Lower lobe of right lung (tissue), 2 donors: ENCODE measurements around the gene TP63. TPM values are rescaled to one million over a fixed set of nuclear protein-coding genes. Genes with fewer than 3 reads are reported as not detected.

Experiments used
- ATAC-seq, 2 donors: fragments of 200-7000 bp; cut with Tn5 transposase; one replicate each; pipeline ENCODE4 v1.9.1; 2020 to 2022; ENCODE audit warnings: mild to moderate bottlenecking in 2 of 2, moderate library complexity in 2 of 2
- DNase-seq: peaks from one replicate; pipeline ENCODE4 v3.0.0-alpha.2; 2020
- H3K27ac ChIP-seq: fragments of 200-600 bp; one replicate; pipeline ENCODE4 v1.8.0; 2022
- H3K27me3 ChIP-seq: fragments of 200-600 bp; one replicate; pipeline ENCODE4 v1.8.0; 2022; ENCODE audit warnings: low read depth
- H3K36me3 ChIP-seq: fragments of 200-600 bp; one replicate; pipeline ENCODE4 v1.8.0; 2022; ENCODE audit warnings: mild to moderate bottlenecking
- H3K4me1 ChIP-seq: fragments of 200-600 bp; one replicate; pipeline ENCODE4 v1.8.0; 2022
- H3K4me3 ChIP-seq: fragments of 200-600 bp; one replicate; pipeline ENCODE4 v1.8.0; 2022; ENCODE audit warnings: mild to moderate bottlenecking
- H3K9me3 ChIP-seq: fragments of 200-600 bp; one replicate; pipeline ENCODE4 v1.8.0; 2022
- intact Hi-C: fragments of 100-400 bp; cut with DNase I; formaldehyde crosslinking; loops from one replicate; pipeline ENCODE4 v1.11.0; 2022
- total RNA-seq: library from RNA; stranded (reverse); fragmentation: NEBNext Ultra II Directional; extraction: Animal tissue kit (Norgen Biotek cat#: 25700); gene quantifications from one replicate; pipeline ENCODE4 v1.2.1, GENCODE V29; 2021
- TF ChIP-seq, protein P1 (sequence below): fragments of 200-600 bp; IDR thresholded peaks from one replicate; pipeline ENCODE4 v1.8.0; 2022; ENCODE audit warnings: antibody characterized with exemption, mild to moderate bottlenecking
- donor health status: DM: no; HTN: yes; CAD: no; lungs with severe emphysema.

The TP63 gene
- total RNA-seq, 1 donor from 2014 or later = 2.1 TPM

DNA sequence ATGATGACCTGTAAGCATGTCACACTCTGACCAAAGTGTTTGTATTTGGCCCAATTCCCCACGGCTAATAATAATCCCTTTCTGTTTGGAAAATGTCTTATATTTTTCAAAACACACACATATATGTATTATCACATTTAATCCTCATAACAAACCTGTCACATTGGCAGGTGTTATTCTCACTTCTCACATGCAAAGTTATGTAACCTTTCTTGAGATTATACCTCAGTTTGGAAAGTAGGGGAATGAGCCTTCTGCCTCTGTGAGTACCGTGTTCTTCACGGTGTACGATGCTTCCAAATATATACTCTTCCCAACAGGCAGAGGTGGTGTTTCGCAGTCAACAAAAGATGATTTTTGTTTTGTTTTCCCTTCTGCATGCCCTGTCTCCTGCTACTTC is 205.6 kb downstream of the TP63 start:
- H3K4me3 ChIP-seq = no peak overlapping the region
- no peak overlapping the region for H3K27ac ChIP-seq
- intact Hi-C loops = no loop called here
- no peaks in the 10 kb centered on the region for H3K27me3 ChIP-seq
- no peaks in the 10 kb centered on the region for H3K4me1 ChIP-seq
- DNase-seq (no peak), ATAC-seq (no peak)
- H3K36me3 ChIP-seq = no peaks in the 10 kb centered on the region
- TF ChIP-seq, protein P1, sequence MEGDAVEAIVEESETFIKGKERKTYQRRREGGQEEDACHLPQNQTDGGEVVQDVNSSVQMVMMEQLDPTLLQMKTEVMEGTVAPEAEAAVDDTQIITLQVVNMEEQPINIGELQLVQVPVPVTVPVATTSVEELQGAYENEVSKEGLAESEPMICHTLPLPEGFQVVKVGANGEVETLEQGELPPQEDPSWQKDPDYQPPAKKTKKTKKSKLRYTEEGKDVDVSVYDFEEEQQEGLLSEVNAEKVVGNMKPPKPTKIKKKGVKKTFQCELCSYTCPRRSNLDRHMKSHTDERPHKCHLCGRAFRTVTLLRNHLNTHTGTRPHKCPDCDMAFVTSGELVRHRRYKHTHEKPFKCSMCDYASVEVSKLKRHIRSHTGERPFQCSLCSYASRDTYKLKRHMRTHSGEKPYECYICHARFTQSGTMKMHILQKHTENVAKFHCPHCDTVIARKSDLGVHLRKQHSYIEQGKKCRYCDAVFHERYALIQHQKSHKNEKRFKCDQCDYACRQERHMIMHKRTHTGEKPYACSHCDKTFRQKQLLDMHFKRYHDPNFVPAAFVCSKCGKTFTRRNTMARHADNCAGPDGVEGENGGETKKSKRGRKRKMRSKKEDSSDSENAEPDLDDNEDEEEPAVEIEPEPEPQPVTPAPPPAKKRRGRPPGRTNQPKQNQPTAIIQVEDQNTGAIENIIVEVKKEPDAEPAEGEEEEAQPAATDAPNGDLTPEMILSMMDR = no peak
- no peaks in the 10 kb centered on the region for H3K9me3 ChIP-seq

DNA sequence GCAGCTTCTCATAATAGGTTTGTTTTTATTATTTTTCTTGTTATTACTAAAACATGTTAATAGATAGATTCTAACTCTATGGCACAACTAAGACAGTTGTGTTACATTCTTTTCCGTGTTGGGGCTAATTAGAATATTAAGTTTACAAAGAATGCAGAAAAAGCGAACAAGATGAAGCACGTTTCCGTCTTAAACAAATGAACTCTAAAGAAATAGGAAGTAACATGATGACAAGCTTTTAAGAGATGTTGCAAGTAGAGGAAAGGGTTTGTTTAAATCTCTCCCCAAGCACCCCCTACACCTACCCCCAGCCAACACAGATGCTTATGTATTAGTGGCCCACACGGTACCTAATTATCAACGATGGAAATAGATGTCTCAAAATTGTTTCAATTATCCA is 207.1 kb downstream of the TP63 start:
- H3K36me3 ChIP-seq = no peaks in the 10 kb centered on the region
- H3K4me1 ChIP-seq = no peaks in the 10 kb centered on the region
- H3K9me3 ChIP-seq = no peaks in the 10 kb centered on the region
- H3K27ac ChIP-seq = no peak overlapping the region
- ATAC-seq (no peak), DNase-seq (no peak)
- no peaks in the 10 kb centered on the region for H3K27me3 ChIP-seq
- intact Hi-C loops = no loop called here
- H3K4me3 ChIP-seq = no peak overlapping the region
- TF ChIP-seq, protein P1 = no peak

DNA sequence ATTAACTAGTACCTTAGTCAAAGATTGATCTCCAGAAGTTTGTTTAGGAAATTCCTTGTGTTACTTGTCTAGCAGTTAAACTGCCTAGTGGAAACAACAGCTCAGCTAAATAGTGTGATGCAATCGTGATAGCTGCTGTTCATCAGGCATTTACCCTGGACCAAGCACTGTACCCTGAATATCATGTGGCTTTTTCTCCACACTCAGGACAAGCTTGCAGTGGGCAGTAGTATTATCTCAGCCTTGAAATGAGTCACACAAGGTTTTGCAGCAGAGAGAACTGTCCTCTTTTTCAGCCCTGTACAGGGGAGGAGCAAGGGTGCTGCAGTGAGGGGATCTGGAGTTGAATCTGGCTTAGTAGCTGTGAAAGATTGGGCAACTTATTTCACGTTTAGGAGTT is 208.4 kb downstream of the TP63 start:
- ATAC-seq = no peak
- no peak for DNase-seq
- TF ChIP-seq, protein P1 = no peak
- no peaks in the 10 kb centered on the region for H3K4me1 ChIP-seq
- H3K4me3 ChIP-seq = no peak overlapping the region
- no peaks in the 10 kb centered on the region for H3K36me3 ChIP-seq
- intact Hi-C loops = no loop called here
- no peak overlapping the region for H3K27ac ChIP-seq
- H3K9me3 ChIP-seq = no peaks in the 10 kb centered on the region
- H3K27me3 ChIP-seq = no peaks in the 10 kb centered on the region

DNA sequence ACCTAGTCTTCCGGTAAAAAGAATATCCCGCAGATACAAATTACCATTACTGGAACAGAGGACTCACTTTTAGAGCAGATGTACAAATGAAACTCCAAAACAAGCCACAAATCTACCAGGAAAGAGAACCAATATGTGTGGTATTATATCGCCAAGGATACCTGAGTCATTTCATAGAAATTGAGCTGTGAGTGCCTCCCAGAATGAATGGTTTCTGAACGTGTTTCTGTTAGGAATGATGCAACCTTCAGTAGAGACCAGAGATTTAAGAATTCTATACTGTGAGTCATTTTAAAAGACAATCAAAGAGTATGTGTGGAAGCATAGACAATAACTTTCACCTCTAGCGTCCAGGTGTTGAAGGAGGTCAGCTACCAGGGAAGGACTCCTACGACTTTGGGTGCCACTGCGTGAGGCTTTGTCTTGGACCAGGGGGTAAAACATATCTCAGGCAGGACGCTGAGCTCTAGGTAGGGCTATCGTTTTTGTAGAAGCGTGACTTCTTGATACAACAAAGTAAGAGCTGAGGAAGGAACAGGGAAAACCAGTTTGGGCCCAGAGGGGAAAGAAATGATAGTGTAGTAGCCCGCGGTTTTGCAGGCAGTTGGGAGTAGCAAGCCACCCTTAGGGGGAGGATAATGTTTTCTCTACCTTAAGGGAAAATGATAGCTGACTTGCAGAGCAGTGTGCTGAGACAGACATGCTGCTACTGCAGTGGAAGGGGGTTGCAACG is 210.4 kb downstream of the TP63 start:
- Histone ChIP-seq H3K4me1 (no peaks in the 10 kb centered on the region), H3K4me3 (no peak overlapping the region), H3K9me3 (no peaks in the 10 kb centered on the region), H3K36me3 (no peaks in the 10 kb centered on the region), H3K27me3 (no peaks in the 10 kb centered on the region), H3K27ac (no peak overlapping the region)
- no peak for ATAC-seq
- intact Hi-C loops = no loop called here
- TF ChIP-seq, protein P1 = no peak
- no peak for DNase-seq

DNA sequence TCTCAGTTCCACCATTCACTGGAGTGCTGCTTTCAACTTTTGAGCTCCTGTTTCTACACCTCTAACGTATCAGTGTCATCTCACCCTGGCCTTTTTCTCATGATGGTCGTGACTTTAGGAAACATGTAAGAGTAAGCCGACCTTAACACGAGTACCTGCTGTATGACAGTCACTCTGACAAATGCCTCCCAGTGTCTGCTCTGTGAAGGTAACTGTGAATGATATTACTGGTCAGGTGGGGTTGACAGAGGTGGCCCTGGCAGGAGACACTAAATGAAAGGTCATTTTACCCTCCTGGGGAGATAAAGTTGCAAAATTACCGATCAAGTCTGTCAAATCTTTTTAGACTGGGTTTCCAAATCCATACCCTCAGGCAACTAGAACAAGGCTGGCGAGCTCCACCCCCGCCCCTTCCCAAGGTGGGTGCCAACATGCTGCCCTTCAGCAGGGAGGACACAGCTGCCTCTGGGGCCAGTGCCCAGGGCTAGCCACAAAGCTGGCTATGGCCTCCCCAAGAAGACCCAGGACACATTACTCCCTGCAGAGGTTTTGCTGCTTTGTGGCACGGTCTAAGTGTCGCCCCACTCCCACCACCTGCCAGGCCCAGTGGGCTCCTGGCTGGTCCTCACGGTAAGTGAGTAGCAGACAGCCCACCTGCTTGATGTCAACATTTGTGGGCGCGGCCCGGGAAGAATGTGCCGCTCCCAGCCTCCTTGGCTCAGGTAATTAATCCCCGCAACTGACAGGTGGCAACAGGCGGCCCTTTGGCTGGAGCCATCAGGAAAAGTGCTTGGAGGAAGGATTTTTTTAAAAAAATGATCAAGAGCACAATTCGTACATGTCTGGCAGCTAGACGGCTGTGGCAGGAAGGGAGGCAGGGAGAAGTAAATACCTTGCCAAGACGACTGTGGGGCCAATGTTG is 211.8 kb downstream of the TP63 start:
- Histone ChIP-seq H3K27ac (no peak overlapping the region), H3K4me1 (no peaks in the 10 kb centered on the region), H3K27me3 (no peaks in the 10 kb centered on the region), H3K9me3 (no peaks in the 10 kb centered on the region), H3K36me3 (no peaks in the 10 kb centered on the region), H3K4me3 (no peak overlapping the region)
- DNase-seq = no peak
- ATAC-seq = no peak
- intact Hi-C loops = no loop called here
- TF ChIP-seq, protein P1 = no peak
